Tibial nerve (tissue), 4 donors: ENCODE measurements around the gene ANGPTL3.

Source experiments
- CTCF ChIP-seq, 5 experiments: fragments of 200-600 bp in 3 of 5; fragments of 450-650 bp in 2 of 5; sonication (generic) in 3 of 5; IDR thresholded peaks; one replicate each; pipeline ENCODE4 v1.5.1; 2016 to 2019; ENCODE audit warnings: antibody characterized with exemption in 5 of 5, mild to moderate bottlenecking in 3 of 5, moderate library complexity in 2 of 5
- EP300 ChIP-seq, 2 donors: sonication (generic); formaldehyde crosslinking; IDR thresholded peaks; one replicate each; pipeline ENCODE4 v1.6.1; 2017; ENCODE audit warnings: antibody characterized with exemption in 2 of 2, mild to moderate bottlenecking in 1 of 2
- POLR2A ChIP-seq, 2 donors: fragments of 450-650 bp; IDR thresholded peaks; one replicate each; pipeline ENCODE4 v1.6.1; 2017; ENCODE audit warnings: antibody characterized with exemption in 2 of 2, mild to moderate bottlenecking in 2 of 2, moderate library complexity in 2 of 2

- TF ChIP-seq CTCF (IDR thresholded peaks at IDR 0.05) (no peak), EP300 (IDR thresholded peaks at IDR 0.05) (no peak), POLR2A (IDR thresholded peaks at IDR 0.05) (no peak)
Measured at GRCh38 chr1:62643283-62643682, 46.0 kb downstream of the ANGPTL3 start.
